ENCODE results near the gene ADAMTSL2.

GRCh38 chr9:133615186-133615585 lies 80.7 kb downstream of the ADAMTSL2 start:
- no peak for TF ChIP-seq EP300 (IDR thresholded peaks at IDR 0.05)
- TF ChIP-seq CTCF (IDR thresholded peaks at IDR 0.05) = no peak

Measured in tibial nerve (tissue), 4 donors.